Adrenal gland (tissue), 5 donors: Measurements from ENCODE around the gene AGRN.

ENCODE experiments used
- POLR2A ChIP-seq, 2 donors: fragments of 450-650 bp; IDR thresholded peaks; one replicate each; pipeline ENCODE4 v1.6.1; 2017; ENCODE audit warnings: antibody characterized with exemption in 2 of 2, mild to moderate bottlenecking in 2 of 2, moderate library complexity in 1 of 2
- TF ChIP-seq, protein P1 (sequence below), 6 experiments: fragments of 450-650 bp in 4 of 6; fragments of 200-600 bp in 2 of 6; sonication (generic) in 1 of 6; IDR thresholded peaks; 1 replicate in 5 of 6; 2 replicates in 1 of 6; pipeline versions ENCODE4 v1.5.1 to v1.8.0; 2016 to 2021; ENCODE audit warnings: antibody characterized with exemption in 6 of 6, mild to moderate bottlenecking in 2 of 6, moderate library complexity in 1 of 6
- donor health status: DM: no; HTN: no; CAD: no.

GRCh38 chr1:1069711-1070676 lies 50.1 kb downstream of the AGRN start:
- TF ChIP-seq, protein P1, sequence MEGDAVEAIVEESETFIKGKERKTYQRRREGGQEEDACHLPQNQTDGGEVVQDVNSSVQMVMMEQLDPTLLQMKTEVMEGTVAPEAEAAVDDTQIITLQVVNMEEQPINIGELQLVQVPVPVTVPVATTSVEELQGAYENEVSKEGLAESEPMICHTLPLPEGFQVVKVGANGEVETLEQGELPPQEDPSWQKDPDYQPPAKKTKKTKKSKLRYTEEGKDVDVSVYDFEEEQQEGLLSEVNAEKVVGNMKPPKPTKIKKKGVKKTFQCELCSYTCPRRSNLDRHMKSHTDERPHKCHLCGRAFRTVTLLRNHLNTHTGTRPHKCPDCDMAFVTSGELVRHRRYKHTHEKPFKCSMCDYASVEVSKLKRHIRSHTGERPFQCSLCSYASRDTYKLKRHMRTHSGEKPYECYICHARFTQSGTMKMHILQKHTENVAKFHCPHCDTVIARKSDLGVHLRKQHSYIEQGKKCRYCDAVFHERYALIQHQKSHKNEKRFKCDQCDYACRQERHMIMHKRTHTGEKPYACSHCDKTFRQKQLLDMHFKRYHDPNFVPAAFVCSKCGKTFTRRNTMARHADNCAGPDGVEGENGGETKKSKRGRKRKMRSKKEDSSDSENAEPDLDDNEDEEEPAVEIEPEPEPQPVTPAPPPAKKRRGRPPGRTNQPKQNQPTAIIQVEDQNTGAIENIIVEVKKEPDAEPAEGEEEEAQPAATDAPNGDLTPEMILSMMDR (IDR thresholded peaks at IDR 0.05) = no peak
- TF ChIP-seq POLR2A (IDR thresholded peaks at IDR 0.05) = no peak
